GM19372 (cell line): ENCODE measurements around the gene TMEM218.

Source experiments
- ATAC-seq: cut with Tn5 transposase; IDR thresholded peaks from one replicate; pipeline ENCODE4 v1.9.1; 2021; ENCODE audit warnings: mild to moderate bottlenecking, low read depth, moderate library complexity; ENCODE audit not compliant: unreplicated experiment

Gene TMEM218

GRCh38 chr11:125132071-125132470 lies 20.6 kb upstream of the TMEM218 start:
- no peak for ATAC-seq

GRCh38 chr11:125129316-125129993 lies 18.0 kb upstream of the TMEM218 start:
- ATAC-seq = no peak

GRCh38 chr11:125128450-125128849 lies 17.0 kb upstream of the TMEM218 start:
- ATAC-seq = no peak

GRCh38 chr11:125124618-125124992 lies 13.2 kb upstream of the TMEM218 start:
- no peak for ATAC-seq

DNA sequence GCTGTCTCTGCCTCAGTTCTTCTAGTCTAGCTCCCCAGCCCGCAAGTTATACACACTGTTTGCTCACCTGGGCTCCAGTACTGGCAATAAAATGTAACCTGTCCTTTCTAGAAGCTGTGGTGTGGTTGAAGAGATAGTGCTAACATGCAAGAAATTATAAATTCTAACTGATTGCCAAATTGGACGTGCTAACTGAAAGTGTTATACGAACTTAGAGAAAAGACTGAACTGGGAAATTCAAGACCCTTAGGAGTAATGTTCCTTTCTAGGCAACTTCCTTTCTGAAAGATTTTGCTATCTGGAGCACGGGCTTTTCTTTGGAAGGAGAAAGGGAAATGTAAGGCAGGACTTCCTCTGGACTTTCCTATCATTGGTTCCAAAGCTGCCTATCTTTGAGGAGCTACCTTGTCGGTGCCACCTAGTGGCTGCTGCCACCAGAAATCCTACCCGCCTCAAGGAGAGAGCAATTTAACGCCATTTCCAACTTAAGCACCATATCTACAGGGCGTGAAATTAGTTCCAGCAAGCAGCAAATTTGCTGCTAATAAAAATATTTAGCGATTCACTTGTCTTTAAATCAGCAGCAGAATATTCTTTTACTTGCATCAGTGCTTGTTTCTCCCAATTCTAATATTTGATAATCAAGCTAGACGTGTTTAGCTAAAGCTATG lies 12.7 kb upstream of the TMEM218 start:
- ATAC-seq = no peak

- ATAC-seq = no peak
These were observed 11.9 kb upstream of the TMEM218 start for GRCh38 chr11:125123194-125123946.

DNA sequence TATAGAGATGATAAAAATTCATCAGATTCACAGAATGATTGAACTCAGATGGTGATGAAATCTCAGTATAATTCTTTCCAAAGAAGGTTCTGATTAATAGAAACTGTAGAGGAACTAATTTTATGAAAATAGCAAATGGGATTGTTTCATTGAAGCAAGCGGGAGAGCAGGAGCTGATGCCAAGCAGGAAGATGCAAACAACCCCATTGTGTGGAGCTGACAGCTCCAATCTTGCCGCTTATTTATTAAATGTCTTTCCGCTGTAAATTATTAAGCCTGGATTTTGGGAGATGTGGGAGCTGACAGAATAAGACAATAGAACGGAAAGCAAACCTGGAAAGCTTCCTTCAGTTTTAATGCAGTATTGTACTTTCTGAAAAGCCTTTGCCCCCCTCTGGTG lies 6.0 kb upstream of the TMEM218 start:
- ATAC-seq = no peak

DNA sequence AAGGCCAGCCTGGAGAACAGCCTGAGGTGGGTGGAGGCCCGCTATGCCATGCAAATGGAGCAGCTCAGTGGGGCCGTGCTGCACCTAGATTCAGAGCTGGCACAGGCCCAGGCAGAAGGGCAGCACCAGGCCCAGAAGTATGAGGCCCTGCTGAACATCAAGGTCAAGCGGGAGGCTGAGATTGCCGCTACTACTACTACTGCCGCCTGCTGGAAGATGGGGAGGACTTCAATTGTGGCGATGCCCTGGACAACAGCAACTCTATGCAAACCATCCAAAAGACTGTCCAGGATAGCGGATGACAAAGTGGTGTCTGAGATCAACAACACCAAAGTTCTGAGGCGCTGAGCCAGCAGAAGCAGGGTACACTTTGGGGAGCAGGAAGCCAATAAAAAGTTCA lies 3.1 kb upstream of the TMEM218 start:
- ATAC-seq = no peak

DNA sequence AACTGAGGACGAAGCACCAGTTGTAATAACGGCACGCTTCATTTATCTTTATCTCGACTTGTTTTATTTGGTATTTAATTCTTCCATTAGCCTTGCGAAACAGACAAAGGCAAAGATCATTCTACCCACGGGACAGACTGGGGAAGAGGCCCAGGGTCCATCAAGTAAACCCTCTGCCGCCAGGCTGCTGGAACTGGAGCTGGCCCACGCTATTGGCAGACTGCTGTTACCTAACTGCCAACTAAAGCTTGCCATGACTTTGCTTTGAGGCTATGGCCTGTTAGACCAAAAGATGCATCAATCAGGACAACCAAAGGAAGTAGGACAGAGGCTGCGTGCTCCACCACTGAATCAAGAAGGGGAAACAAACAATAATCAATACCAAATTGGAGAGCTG lies 780 bp upstream of the TMEM218 start:
- no peak for ATAC-seq

GRCh38 chr11:125111001-125111342 lies 454 bp downstream of the TMEM218 start:
- no peak for ATAC-seq

GRCh38 chr11:125110506-125110905 lies 920 bp downstream of the TMEM218 start:
- ATAC-seq = no peak

GRCh38 chr11:125108469-125108868 lies 3.0 kb downstream of the TMEM218 start:
- ATAC-seq = no peak

- no peak for ATAC-seq
These were observed 5.5 kb downstream of the TMEM218 start for GRCh38 chr11:125105926-125106325.

DNA sequence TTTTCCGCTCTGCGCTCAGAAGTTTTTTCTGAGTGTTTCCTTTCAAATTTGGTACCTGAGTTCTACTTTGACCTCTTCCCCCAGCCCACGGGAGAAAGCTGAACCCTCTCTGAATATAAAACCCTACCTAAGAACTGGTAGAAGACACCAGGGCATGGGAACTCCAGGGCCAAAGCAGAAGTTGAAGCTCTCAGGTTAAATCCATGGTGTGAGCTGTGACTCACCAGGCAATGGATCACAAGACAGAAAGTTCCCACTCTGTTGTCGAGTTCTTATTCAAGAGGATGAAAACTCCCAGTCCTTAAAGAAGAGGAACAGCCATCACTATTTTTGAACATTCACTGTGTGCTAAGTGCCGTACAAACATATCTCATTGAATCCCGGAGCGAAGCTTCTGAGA lies 8.9 kb downstream of the TMEM218 start:
- ATAC-seq = no peak

- ATAC-seq = no peak
These were observed 9.4 kb downstream of the TMEM218 start for GRCh38 chr11:125102025-125102424.

DNA sequence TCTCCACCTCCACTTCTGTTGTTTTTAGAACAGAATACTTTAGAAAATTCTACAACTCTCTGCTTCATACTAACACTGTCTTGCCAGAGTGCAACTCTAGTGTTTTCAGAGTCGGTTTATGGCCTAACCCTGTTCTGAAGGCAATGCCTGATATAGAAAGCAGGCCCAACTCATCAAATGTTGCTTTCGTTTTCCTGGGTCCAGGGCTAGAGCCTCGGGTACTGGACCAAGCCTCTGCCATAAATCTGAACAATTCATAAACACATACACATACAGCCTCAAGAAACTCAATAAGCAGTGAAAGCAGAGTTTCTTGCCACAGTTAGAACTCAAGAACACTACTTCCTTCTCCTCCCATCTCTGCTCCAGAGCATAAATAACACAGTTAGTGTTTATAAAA lies 9.8 kb downstream of the TMEM218 start:
- no peak for ATAC-seq

- no peak for ATAC-seq
These were observed 11.3 kb downstream of the TMEM218 start for GRCh38 chr11:125100136-125100535.

DNA sequence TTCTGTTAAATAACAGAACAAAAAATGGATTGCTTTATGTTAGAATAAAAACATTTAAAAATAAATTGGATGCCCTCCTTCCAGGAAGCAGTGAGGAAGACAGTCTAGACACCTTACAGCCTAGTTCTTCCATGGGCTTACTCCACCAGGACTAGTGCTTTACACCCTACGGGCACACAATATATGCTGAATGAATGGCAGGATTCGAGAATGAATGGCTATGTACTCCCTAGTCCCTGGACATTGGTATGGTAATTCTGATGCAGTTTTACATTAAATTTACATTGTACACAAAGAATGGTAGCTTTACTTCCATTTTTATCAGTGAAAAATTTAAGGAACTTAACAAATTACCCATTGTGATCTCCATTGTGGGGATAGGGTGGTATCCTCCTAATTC lies 16.7 kb downstream of the TMEM218 start:
- no peak for ATAC-seq

GRCh38 chr11:125093502-125093901 lies 17.9 kb downstream of the TMEM218 start:
- ATAC-seq = no peak

DNA sequence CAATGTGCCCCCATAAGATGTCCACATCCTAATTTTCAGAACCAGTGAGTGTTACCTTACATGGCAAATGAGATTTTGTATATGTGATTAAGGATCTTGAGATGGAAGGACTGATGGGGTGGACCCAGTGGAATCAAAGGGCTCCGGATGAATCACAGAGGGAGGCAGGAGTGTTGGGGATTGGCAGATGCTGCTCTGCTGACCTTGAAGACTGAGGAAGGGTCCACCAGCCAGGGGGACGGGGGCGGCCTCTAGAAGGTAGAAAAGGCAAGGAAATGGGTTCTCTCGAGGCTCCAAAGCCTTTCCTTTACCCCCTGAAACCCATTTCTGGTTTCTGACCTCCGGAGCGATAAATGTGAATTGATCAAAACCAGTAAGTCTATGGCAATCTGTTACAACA lies 18.8 kb downstream of the TMEM218 start:
- no peak for ATAC-seq

DNA sequence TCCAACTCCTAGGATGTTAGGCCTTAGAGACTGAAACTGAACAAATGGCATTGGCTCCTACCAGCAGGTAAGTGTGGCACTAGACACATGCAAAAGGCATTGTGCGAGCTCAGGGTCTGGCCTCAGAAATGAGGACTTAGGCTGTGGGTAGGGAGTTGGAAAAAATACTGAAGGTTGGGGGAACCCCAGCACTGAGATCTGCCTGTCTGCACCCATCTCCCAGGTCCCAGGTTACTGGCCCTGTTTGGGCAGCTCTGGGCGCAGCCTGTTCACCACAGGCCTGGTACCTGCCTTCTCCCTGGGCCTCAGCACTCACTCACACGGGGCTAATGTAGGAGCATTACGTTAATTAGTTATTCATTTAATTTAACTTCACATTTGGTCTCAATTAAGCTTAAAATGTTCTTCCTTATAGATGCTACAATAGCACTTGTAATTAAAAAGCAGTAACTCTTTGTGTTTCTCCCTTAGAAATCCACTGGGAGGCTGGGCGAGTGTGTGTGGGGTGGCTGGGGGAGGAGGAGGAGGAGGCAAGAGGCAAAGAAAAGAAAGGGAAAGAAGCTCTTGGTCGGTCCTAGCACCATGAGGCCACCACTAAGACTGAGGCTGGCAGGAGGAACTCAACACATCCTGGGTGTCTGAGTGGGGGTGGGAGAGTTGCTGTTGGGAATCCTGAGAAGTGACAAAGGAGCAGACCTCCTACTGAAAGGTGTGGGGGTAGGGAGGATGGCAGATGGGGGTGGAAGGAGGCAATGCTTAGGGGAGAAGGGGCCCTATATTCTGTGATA lies 19.4 kb downstream of the TMEM218 start:
- ATAC-seq = no peak
